H1 (cell line): ENCODE measurements around the gene CRLF3. TPM values are rescaled to one million over a fixed set of nuclear protein-coding genes. Genes with fewer than 3 reads are reported as not detected.
"Not testable (repeated sequence)": the region's sequence is repeated elsewhere in the genome, so short reads cannot be mapped to it uniquely, and the experiment has no call there.

Experiments
- CTCF ChIA-PET: fragments of 300-600 bp; sonication (Branson Sonifier 250); formaldehyde crosslinking; loops from one replicate; lab custom pipeline; 2021; ENCODE audit not compliant: partially characterized antibody; lab: Charles Lee
- POLR2A ChIA-PET: fragments of 300-600 bp; sonication (Branson Sonifier 250); formaldehyde crosslinking; loops from one replicate; lab custom pipeline; 2021; ENCODE audit warnings: inconsistent platforms; ENCODE audit not compliant: partially characterized antibody; lab: Charles Lee
- DNase-seq, 2 experiments: peaks; one replicate each; pipeline versions ENCODE4 v3.0.0 to v3.0.0-alpha.2; 2010 to 2022; ENCODE audit warnings: low spot score in 2 of 2, low read depth in 1 of 2, mixed read lengths in 1 of 2
- FAIRE-seq: peaks from 2 replicates; lab custom pipeline; 2011; peaks lifted over from hg19 to GRCh38; lab: Jason Lieb, UNC
- H2AFZ ChIP-seq: 2 replicates; pipeline ENCODE4 v1.8.1; 2012; ENCODE audit warnings: low read length, inconsistent platforms
- H2AK5ac ChIP-seq: 2 replicates; pipeline ENCODE4 v1.6.1; 2013; ENCODE audit warnings: low read depth, low read length
- H2BK120ac ChIP-seq: replicated peaks from 2 replicates; pipeline ENCODE3; 2013; ENCODE audit warnings: low read depth, low read length, inconsistent platforms
- H2BK12ac ChIP-seq: 2 replicates; pipeline ENCODE4 v1.6.1; 2013; ENCODE audit warnings: low read depth, low read length
- H2BK15ac ChIP-seq: 2 replicates; pipeline ENCODE4 v1.6.1; 2013; ENCODE audit warnings: low read length
- H2BK20ac ChIP-seq: 2 replicates; pipeline ENCODE4 v1.6.1; 2013; ENCODE audit warnings: low read length
- H2BK5ac ChIP-seq: 2 replicates; pipeline ENCODE4 v1.6.1; 2013; ENCODE audit warnings: low read depth, low read length
- H3K14ac ChIP-seq: 2 replicates; pipeline ENCODE4 v1.6.1; 2013; ENCODE audit warnings: inconsistent platforms; ENCODE audit not compliant: insufficient read length
- H3K18ac ChIP-seq: 2 replicates; pipeline ENCODE4 v1.6.1; 2013; ENCODE audit warnings: low read length; ENCODE audit errors: extremely low read depth
- H3K23ac ChIP-seq: 2 replicates; pipeline ENCODE4 v1.6.1; 2013; ENCODE audit warnings: inconsistent platforms; ENCODE audit not compliant: insufficient read length
- H3K23me2 ChIP-seq: 2 replicates; pipeline ENCODE4 v1.6.1; 2013; ENCODE audit warnings: low read depth, low read length
- H3K27ac ChIP-seq: 2 replicates; pipeline ENCODE4 v1.6.1; 2011; ENCODE audit warnings: low read depth, low read length, inconsistent platforms
- H3K27me3 ChIP-seq, 4 experiments: replicated peaks in 1 of 4; 1 replicate in 1 of 4; 2 replicates in 3 of 4; pipeline versions ENCODE4 v1.6.1 to v1.8.1; 2011 to 2013; ENCODE audit warnings: low read length in 3 of 4, mild to moderate bottlenecking in 3 of 4, inconsistent platforms in 2 of 4, mixed read lengths in 2 of 4, moderate library complexity in 1 of 4; ENCODE audit not compliant: control insufficient read depth in 3 of 4, insufficient read depth in 3 of 4; ENCODE audit errors: extremely low read depth in 1 of 4
- H3K36me3 ChIP-seq, 4 experiments: 2 replicates each; pipeline versions ENCODE4 v1.6.1 to v1.8.1; 2011 to 2013; ENCODE audit warnings: mild to moderate bottlenecking in 4 of 4, low read length in 3 of 4, moderate library complexity in 2 of 4, control low read depth in 1 of 4, inconsistent platforms in 1 of 4; ENCODE audit not compliant: insufficient read depth in 4 of 4, control insufficient read depth in 2 of 4
- H3K4ac ChIP-seq: replicated peaks from 2 replicates; pipeline ENCODE3; 2013; ENCODE audit warnings: low read length, low read depth, mixed read lengths, inconsistent platforms; ENCODE audit not compliant: insufficient read length
- H3K4me1 ChIP-seq, 4 experiments: replicated peaks in 1 of 4; 1 replicate in 1 of 4; 2 replicates in 3 of 4; pipeline versions ENCODE4 v1.6.1 to v1.8.1; 2011 to 2013; ENCODE audit warnings: low read length in 3 of 4, inconsistent platforms in 2 of 4, mixed read lengths in 1 of 4; ENCODE audit not compliant: insufficient read depth in 4 of 4, control insufficient read depth in 3 of 4
- H3K4me2 ChIP-seq, 2 experiments: 2 replicates each; pipeline versions ENCODE4 v1.6.1 to v1.8.1; 2011 to 2013; ENCODE audit warnings: low read depth in 2 of 2, low read length in 2 of 2, control low read depth in 1 of 2, inconsistent platforms in 1 of 2, mild to moderate bottlenecking in 1 of 2; ENCODE audit not compliant: insufficient read depth in 1 of 2
- H3K4me3 ChIP-seq, 4 experiments: fragments of 200-600, 300-600 bp in 1 of 4; sonication (generic), shearing (Covaris generic), sonication (Bioruptor Twin) in 1 of 4; 2 replicates each; pipeline versions ENCODE4 v1.5.1 to v1.8.1; 2011 to 2016; ENCODE audit warnings: low read length in 4 of 4, low read depth in 3 of 4, control low read depth in 2 of 4, inconsistent platforms in 2 of 4, mild to moderate bottlenecking in 2 of 4, mixed read lengths in 1 of 4, moderate library complexity in 1 of 4; ENCODE audit not compliant: insufficient read depth in 2 of 4; ENCODE audit errors: extremely low read depth in 1 of 4
- H3K56ac ChIP-seq: replicated peaks from 2 replicates; pipeline ENCODE3; 2013; ENCODE audit warnings: low read depth, mild to moderate bottlenecking, mixed read lengths, low read length, inconsistent platforms; ENCODE audit not compliant: insufficient read length
- H3K79me1 ChIP-seq: 2 replicates; pipeline ENCODE4 v1.6.1; 2013; ENCODE audit warnings: low read depth, low read length, control low read depth
- H3K79me2 ChIP-seq, 2 experiments: 2 replicates each; pipeline versions ENCODE4 v1.6.1 to v1.8.1; 2012 to 2013; ENCODE audit warnings: low read length in 2 of 2, mild to moderate bottlenecking in 2 of 2, inconsistent platforms in 1 of 2; ENCODE audit not compliant: insufficient read depth in 2 of 2, control insufficient read depth in 1 of 2
- H3K9ac ChIP-seq, 4 experiments: replicated peaks in 1 of 4; 1 replicate in 1 of 4; 2 replicates in 3 of 4; pipeline versions ENCODE4 v1.6.1 to v1.8.1; 2011 to 2013; ENCODE audit warnings: low read depth in 3 of 4, low read length in 3 of 4, control low read depth in 2 of 4, mild to moderate bottlenecking in 2 of 4, moderate library complexity in 2 of 4, inconsistent platforms in 1 of 4; ENCODE audit errors: extremely low read depth in 1 of 4
- H3K9me3 ChIP-seq, 2 experiments: 2 replicates each; pipeline versions ENCODE4 v1.6.1 to v1.8.1; 2012 to 2013; ENCODE audit warnings: mild to moderate bottlenecking in 2 of 2, moderate library complexity in 2 of 2, control low read depth in 1 of 2, inconsistent platforms in 1 of 2, low read depth in 1 of 2, low read length in 1 of 2, mixed read lengths in 1 of 2; ENCODE audit not compliant: insufficient read depth in 2 of 2
- H4K20me1 ChIP-seq, 2 experiments: replicated peaks in 1 of 2; 2 replicates each; pipeline versions ENCODE3 to v1.8.1; 2011 to 2013; ENCODE audit warnings: inconsistent platforms in 2 of 2, low read length in 2 of 2, mild to moderate bottlenecking in 1 of 2; ENCODE audit not compliant: insufficient read depth in 2 of 2, control insufficient read depth in 1 of 2
- H4K5ac ChIP-seq: 2 replicates; pipeline ENCODE4 v1.6.1; 2013; ENCODE audit warnings: low read length, low read depth, mixed read lengths, inconsistent platforms; ENCODE audit not compliant: insufficient read length
- H4K8ac ChIP-seq: 2 replicates; pipeline ENCODE4 v1.8.0; 2013; ENCODE audit warnings: mild to moderate bottlenecking, moderate library complexity, low read length, inconsistent platforms; ENCODE audit not compliant: insufficient read depth; ENCODE audit errors: extremely low read depth
- H4K91ac ChIP-seq: replicated peaks from 2 replicates; pipeline ENCODE3; 2013; ENCODE audit warnings: low read length, mixed read lengths, inconsistent platforms; ENCODE audit not compliant: insufficient read length
- WGBS, 2 experiments: shearing (Covaris generic) in 1 of 2; methylation state at CpG; one replicate each; pipeline versions ENCODE4 v1.1.6 to v1.1.7; 2013 to 2015; ENCODE audit warnings: low lambda C conversion rate in 2 of 2, mixed read lengths in 2 of 2, inconsistent platforms in 1 of 2, low coverage in 1 of 2, missing lambda C conversion rate in 1 of 2; ENCODE audit not compliant: insufficient replicate concordance in 2 of 2, insufficient coverage in 1 of 2, insufficient read length in 1 of 2; ENCODE audit errors: extremely low coverage in 1 of 2, missing lambda C conversion rate in 1 of 2; 5-methylcytosine and 5-hydroxymethylcytosine counted together
- polyA plus RNA-seq, 7 experiments: library from polyadenylated mRNA; depleted of rRNA in 3 of 7; stranded (reverse) in 5 of 7; unstranded in 2 of 7; fragments of >200 nt in 5 of 7; fragments of 200-250 nt in 2 of 7; gene quantifications; 1 replicate in 5 of 7; 2 replicates in 1 of 7; 4 replicates in 1 of 7; pipeline versions ENCODE4 v1.2.1 to v1.2.3, GENCODE V29; 2011 to 2013; ENCODE audit warnings: missing spikeins in 2 of 7, mixed read lengths in 2 of 7
- total RNA-seq: library from RNA; stranded (reverse); fragmentation: NEBNext Ultra II Directional; extraction: Animal tissue kit (Norgen Biotek cat#: 25700); gene quantifications from 2 replicates; pipeline ENCODE4 v1.2.1, GENCODE V29; 2021

CRLF3 gene
- total and polyA plus RNA-seq, 2 of the 8 experiments (the other 6 are each of a cell fraction or from before 2014, with no cell fraction given), result 12.7 to 22.7 TPM

GRCh38 chr17:30814860-30815259 is 9.6 kb downstream of the CRLF3 start:
- H3K79me1 ChIP-seq, H3K4ac ChIP-seq, H3K36me3 ChIP-seq, H2AFZ ChIP-seq, H3K4me3 ChIP-seq, H2BK12ac ChIP-seq, H3K14ac ChIP-seq, H3K56ac ChIP-seq, DNase-seq, H3K9me3 ChIP-seq, FAIRE-seq, H3K27ac ChIP-seq, H2BK120ac ChIP-seq, H3K23me2 ChIP-seq, H3K27me3 ChIP-seq, H2BK5ac ChIP-seq, H4K20me1 ChIP-seq, H2BK15ac ChIP-seq, H4K8ac ChIP-seq, H3K18ac ChIP-seq, H2BK20ac ChIP-seq, H3K4me2 ChIP-seq, H3K9ac ChIP-seq, H4K91ac ChIP-seq, H4K5ac ChIP-seq, H2AK5ac ChIP-seq, H3K4me1 ChIP-seq, CTCF ChIA-PET, H3K23ac ChIP-seq: not testable (repeated sequence)
- 95% methylated on average over 9 of the region's 9 CpGs; no CpG with 5 or more reads in 1 of the 2 experiments for WGBS, 2 experiments
- POLR2A ChIA-PET, result interaction anchor here (1.1 to 2.3 kb wide), 4 partner anchors 9 to 25 kb away, joined by 3 to 12 read pairs (median 3); partner anchors contain the start of gene CRLF3
- peaks cover 0 to 52% of the 10 kb centered on the region in 2 experiments; a peak in 2 of 4 replicates for H3K79me2 ChIP-seq

GRCh38 chr17:30814236-30814635 is 10.3 kb downstream of the CRLF3 start:
- H2BK20ac ChIP-seq, H3K79me1 ChIP-seq, H3K4me3 ChIP-seq, H2BK5ac ChIP-seq, H2BK15ac ChIP-seq, H3K4me2 ChIP-seq, H3K23ac ChIP-seq, FAIRE-seq, H3K36me3 ChIP-seq, H2BK120ac ChIP-seq, H4K20me1 ChIP-seq, H3K27ac ChIP-seq, H4K5ac ChIP-seq, H2AFZ ChIP-seq, H2BK12ac ChIP-seq, H3K56ac ChIP-seq, H3K9ac ChIP-seq, CTCF ChIA-PET, H3K9me3 ChIP-seq, H3K14ac ChIP-seq, H4K91ac ChIP-seq, DNase-seq, H3K23me2 ChIP-seq, H3K18ac ChIP-seq, H2AK5ac ChIP-seq, H3K4ac ChIP-seq, H3K27me3 ChIP-seq, H4K8ac ChIP-seq, H3K4me1 ChIP-seq: not testable (repeated sequence)
- 94% methylated on average over 8 of the region's 12 CpGs; no CpG with 5 or more reads in 1 of the 2 experiments for WGBS, 2 experiments
- H3K79me2 ChIP-seq, result peaks cover 0 to 50% of the 10 kb centered on the region in 2 experiments; a peak in 2 of 4 replicates
- POLR2A ChIA-PET, result interaction anchor here (0.7 to 2.3 kb wide), 5 partner anchors 10 to 1226 kb away, joined by 3 to 12 read pairs (median 3); partner anchors contain the start of gene CRLF3
